K562 (cell line): ENCODE measurements around the gene GPSM3. TPM values are rescaled to one million over a fixed set of nuclear protein-coding genes. Genes with fewer than 3 reads are reported as not detected.

Source experiments
- BRD4 ChIP-seq: fragments of 200-600 bp; sonication (generic); IDR thresholded peaks from 2 replicates; pipeline ENCODE4 v1.6.1; 2017; ENCODE audit warnings: inconsistent platforms
- NFE2L1 ChIP-seq: fragments of 450-650 bp; IDR thresholded peaks from 2 replicates; pipeline ENCODE4 v1.6.1; 2016; ENCODE audit warnings: missing genetic modification characterization, low read depth, mild to moderate bottlenecking, missing compliant biosample characterization, moderate library complexity, borderline replicate concordance
- NR1H2 ChIP-seq: sonication (generic); formaldehyde crosslinking; IDR thresholded peaks from 2 replicates; pipeline ENCODE4 v1.4.0; 2020; ENCODE audit warnings: mild to moderate bottlenecking, missing genetic modification reagents
- PHB2 ChIP-seq: fragments of 450-650 bp; IDR thresholded peaks from 2 replicates; pipeline ENCODE4 v1.6.1; 2017; ENCODE audit warnings: low read depth
- polyA plus RNA-seq, 8 experiments: library from polyadenylated mRNA; depleted of rRNA in 4 of 8; stranded (reverse) in 5 of 8; unstranded in 3 of 8; fragments of >200 nt; fragmentation: Nextera tagmentation in 2 of 8; fragmentation: Illumina TruSeq in 1 of 8; extraction: Ambion mirVana in 2 of 8; extraction: Trizol in 1 of 8; gene quantifications; 2 replicates each; pipeline versions ENCODE4 v1.2.1 to v1.2.3, GENCODE V29; 2011 to 2014; ENCODE audit warnings: inconsistent platforms in 1 of 8, missing spikeins in 1 of 8
- total RNA-seq, 7 experiments: library from RNA; depleted of rRNA in 6 of 7; stranded (reverse); fragments of >200 nt in 6 of 7; fragmentation: Illumina TruSeq in 2 of 7; extraction: Trizol in 2 of 7; gene quantifications; 2 replicates each; pipeline versions ENCODE4 v1.2.1 to v1.2.3, GENCODE V29; 2011 to 2021; ENCODE audit warnings: low replicate concordance in 1 of 7
- TF ChIP-seq, protein P1 (sequence below): fragments of 250-450 bp; sonication (Bioruptor Pico); IDR thresholded peaks from 2 replicates; pipeline ENCODE4 v1.5.0; 2021; ENCODE audit warnings: mild to moderate bottlenecking, borderline replicate concordance
- TF ChIP-seq, protein P2 (sequence below): fragments of 200-600 bp; sonication (generic); IDR thresholded peaks from one replicate; pipeline ENCODE4 v1.6.1; 2012; ENCODE audit warnings: mild to moderate bottlenecking, low read depth, low read length, inconsistent platforms
- TF ChIP-seq, protein P3 (sequence below): fragments of 450-650 bp; IDR thresholded peaks from 2 replicates; pipeline ENCODE4 v1.6.1; 2017; ENCODE audit warnings: antibody characterized with exemption
- TF ChIP-seq, protein P4 (sequence below): fragments of 450-650 bp; formaldehyde crosslinking; conservative IDR thresholded peaks from 2 replicates; pipeline ENCODE4 v1.4.0; 2022; ENCODE audit warnings: mild to moderate bottlenecking, missing genetic modification characterization

The GPSM3 gene
- total and polyA plus RNA-seq, 9 of the 15 experiments (the other 6 are each of a cell fraction or from before 2014, with no cell fraction given) = 5.3 to 42.6 (median 24.4) TPM

DNA sequence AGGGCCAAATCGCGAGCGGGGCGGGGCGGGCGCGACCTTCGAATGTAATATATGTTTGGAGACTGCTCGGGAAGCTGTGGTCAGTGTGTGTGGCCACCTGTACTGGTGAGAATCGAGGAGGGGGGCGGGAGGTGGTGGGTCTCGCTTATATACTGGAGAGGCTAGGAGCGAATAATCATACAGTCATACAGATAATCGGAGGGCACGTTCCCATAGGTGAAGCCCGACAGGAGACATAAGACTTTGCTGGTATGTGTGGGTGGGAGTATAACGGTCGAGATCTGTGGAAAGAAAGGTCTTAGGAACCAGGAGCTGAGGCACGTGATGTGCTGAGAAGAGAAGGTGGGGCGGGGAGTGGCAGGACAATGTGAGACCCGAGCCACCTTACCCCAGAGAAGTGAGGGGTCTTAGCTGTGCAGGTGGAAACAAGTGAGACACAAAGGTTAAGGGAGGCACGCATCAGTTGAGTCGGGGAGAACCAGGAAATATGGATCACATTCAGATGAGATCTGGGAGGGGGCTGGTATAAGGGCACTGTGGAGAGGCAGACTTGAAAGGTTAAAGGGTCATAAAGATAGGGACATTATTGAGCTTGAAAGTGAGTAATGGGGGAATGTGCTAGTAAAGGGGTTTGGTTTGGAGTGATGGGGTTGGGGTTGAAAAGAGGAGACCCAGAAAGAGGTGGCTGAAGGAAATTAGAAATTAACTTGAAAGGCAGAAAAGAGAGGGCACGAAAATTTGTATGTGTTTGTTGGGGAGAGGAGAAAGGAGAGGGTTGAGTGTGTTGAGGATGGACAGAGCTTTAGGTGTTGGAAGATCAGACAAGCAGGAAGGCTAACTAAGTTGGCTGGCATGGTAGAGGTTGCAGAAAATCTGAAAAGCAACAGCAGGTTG lies 13.6 kb downstream of the GPSM3 start (continued):
- TF ChIP-seq NR1H2 = 0 out of 2 replicates have a peak, but pooled peaks have one; percentile 52
- no peak; the same call in 1 of the 2 replicates for TF ChIP-seq BRD4
- TF ChIP-seq, protein P1, sequence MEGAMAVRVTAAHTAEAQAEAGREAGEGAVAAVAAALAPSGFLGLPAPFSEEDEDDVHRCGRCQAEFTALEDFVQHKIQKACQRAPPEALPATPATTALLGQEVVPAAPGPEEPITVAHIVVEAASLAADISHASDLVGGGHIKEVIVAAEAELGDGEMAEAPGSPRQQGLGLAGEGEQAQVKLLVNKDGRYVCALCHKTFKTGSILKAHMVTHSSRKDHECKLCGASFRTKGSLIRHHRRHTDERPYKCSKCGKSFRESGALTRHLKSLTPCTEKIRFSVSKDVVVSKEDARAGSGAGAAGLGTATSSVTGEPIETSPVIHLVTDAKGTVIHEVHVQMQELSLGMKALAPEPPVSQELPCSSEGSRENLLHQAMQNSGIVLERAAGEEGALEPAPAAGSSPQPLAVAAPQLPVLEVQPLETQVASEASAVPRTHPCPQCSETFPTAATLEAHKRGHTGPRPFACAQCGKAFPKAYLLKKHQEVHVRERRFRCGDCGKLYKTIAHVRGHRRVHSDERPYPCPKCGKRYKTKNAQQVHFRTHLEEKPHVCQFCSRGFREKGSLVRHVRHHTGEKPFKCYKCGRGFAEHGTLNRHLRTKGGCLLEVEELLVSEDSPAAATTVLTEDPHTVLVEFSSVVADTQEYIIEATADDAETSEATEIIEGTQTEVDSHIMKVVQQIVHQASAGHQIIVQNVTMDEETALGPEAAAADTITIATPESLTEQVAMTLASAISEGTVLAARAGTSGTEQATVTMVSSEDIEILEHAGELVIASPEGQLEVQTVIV = no peak
- no peak for TF ChIP-seq NFE2L1 (tag)
- 0 out of 2 replicates have a peak, but pooled peaks have one; percentile 20 for TF ChIP-seq PHB2
- TF ChIP-seq, protein P2, sequence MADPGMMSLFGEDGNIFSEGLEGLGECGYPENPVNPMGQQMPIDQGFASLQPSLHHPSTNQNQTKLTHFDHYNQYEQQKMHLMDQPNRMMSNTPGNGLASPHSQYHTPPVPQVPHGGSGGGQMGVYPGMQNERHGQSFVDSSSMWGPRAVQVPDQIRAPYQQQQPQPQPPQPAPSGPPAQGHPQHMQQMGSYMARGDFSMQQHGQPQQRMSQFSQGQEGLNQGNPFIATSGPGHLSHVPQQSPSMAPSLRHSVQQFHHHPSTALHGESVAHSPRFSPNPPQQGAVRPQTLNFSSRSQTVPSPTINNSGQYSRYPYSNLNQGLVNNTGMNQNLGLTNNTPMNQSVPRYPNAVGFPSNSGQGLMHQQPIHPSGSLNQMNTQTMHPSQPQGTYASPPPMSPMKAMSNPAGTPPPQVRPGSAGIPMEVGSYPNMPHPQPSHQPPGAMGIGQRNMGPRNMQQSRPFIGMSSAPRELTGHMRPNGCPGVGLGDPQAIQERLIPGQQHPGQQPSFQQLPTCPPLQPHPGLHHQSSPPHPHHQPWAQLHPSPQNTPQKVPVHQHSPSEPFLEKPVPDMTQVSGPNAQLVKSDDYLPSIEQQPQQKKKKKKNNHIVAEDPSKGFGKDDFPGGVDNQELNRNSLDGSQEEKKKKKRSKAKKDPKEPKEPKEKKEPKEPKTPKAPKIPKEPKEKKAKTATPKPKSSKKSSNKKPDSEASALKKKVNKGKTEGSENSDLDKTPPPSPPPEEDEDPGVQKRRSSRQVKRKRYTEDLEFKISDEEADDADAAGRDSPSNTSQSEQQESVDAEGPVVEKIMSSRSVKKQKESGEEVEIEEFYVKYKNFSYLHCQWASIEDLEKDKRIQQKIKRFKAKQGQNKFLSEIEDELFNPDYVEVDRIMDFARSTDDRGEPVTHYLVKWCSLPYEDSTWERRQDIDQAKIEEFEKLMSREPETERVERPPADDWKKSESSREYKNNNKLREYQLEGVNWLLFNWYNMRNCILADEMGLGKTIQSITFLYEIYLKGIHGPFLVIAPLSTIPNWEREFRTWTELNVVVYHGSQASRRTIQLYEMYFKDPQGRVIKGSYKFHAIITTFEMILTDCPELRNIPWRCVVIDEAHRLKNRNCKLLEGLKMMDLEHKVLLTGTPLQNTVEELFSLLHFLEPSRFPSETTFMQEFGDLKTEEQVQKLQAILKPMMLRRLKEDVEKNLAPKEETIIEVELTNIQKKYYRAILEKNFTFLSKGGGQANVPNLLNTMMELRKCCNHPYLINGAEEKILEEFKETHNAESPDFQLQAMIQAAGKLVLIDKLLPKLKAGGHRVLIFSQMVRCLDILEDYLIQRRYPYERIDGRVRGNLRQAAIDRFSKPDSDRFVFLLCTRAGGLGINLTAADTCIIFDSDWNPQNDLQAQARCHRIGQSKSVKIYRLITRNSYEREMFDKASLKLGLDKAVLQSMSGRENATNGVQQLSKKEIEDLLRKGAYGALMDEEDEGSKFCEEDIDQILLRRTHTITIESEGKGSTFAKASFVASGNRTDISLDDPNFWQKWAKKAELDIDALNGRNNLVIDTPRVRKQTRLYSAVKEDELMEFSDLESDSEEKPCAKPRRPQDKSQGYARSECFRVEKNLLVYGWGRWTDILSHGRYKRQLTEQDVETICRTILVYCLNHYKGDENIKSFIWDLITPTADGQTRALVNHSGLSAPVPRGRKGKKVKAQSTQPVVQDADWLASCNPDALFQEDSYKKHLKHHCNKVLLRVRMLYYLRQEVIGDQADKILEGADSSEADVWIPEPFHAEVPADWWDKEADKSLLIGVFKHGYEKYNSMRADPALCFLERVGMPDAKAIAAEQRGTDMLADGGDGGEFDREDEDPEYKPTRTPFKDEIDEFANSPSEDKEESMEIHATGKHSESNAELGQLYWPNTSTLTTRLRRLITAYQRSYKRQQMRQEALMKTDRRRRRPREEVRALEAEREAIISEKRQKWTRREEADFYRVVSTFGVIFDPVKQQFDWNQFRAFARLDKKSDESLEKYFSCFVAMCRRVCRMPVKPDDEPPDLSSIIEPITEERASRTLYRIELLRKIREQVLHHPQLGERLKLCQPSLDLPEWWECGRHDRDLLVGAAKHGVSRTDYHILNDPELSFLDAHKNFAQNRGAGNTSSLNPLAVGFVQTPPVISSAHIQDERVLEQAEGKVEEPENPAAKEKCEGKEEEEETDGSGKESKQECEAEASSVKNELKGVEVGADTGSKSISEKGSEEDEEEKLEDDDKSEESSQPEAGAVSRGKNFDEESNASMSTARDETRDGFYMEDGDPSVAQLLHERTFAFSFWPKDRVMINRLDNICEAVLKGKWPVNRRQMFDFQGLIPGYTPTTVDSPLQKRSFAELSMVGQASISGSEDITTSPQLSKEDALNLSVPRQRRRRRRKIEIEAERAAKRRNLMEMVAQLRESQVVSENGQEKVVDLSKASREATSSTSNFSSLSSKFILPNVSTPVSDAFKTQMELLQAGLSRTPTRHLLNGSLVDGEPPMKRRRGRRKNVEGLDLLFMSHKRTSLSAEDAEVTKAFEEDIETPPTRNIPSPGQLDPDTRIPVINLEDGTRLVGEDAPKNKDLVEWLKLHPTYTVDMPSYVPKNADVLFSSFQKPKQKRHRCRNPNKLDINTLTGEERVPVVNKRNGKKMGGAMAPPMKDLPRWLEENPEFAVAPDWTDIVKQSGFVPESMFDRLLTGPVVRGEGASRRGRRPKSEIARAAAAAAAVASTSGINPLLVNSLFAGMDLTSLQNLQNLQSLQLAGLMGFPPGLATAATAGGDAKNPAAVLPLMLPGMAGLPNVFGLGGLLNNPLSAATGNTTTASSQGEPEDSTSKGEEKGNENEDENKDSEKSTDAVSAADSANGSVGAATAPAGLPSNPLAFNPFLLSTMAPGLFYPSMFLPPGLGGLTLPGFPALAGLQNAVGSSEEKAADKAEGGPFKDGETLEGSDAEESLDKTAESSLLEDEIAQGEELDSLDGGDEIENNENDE = no peak
- TF ChIP-seq, protein P3, sequence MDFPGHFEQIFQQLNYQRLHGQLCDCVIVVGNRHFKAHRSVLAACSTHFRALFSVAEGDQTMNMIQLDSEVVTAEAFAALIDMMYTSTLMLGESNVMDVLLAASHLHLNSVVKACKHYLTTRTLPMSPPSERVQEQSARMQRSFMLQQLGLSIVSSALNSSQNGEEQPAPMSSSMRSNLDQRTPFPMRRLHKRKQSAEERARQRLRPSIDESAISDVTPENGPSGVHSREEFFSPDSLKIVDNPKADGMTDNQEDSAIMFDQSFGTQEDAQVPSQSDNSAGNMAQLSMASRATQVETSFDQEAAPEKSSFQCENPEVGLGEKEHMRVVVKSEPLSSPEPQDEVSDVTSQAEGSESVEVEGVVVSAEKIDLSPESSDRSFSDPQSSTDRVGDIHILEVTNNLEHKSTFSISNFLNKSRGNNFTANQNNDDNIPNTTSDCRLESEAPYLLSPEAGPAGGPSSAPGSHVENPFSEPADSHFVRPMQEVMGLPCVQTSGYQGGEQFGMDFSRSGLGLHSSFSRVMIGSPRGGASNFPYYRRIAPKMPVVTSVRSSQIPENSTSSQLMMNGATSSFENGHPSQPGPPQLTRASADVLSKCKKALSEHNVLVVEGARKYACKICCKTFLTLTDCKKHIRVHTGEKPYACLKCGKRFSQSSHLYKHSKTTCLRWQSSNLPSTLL = 0 out of 2 replicates have a peak, but pooled peaks have one; percentile 24
- TF ChIP-seq, protein P4, sequence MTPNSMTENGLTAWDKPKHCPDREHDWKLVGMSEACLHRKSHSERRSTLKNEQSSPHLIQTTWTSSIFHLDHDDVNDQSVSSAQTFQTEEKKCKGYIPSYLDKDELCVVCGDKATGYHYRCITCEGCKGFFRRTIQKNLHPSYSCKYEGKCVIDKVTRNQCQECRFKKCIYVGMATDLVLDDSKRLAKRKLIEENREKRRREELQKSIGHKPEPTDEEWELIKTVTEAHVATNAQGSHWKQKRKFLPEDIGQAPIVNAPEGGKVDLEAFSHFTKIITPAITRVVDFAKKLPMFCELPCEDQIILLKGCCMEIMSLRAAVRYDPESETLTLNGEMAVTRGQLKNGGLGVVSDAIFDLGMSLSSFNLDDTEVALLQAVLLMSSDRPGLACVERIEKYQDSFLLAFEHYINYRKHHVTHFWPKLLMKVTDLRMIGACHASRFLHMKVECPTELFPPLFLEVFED (CRISPR knock-in tag) = peak; percentile 49; the same call in 1 of the 2 replicates
